A673 (cell line): ENCODE data around the gene TAF15. TPM values are rescaled to one million over a fixed set of nuclear protein-coding genes. Genes with fewer than 3 reads are reported as not detected.

Source experiments
- BruUV-seq: library from RNA; stranded (reverse); fragments of 400-500 nt; replicated peaks from 2 replicates; lab custom pipeline; 2021; lab: Mats Ljungman, UMichigan
- CTCF ChIA-PET: fragments of 300-600 bp; sonication (Branson Sonifier 250); formaldehyde crosslinking; loops from one replicate; lab custom pipeline; 2022; ENCODE audit warnings: antibody characterized with exemption; lab: Charles Lee
- POLR2A ChIA-PET: fragments of 300-600 bp; sonication (Branson Sonifier 250); formaldehyde crosslinking; loops from one replicate; lab custom pipeline; 2022; ENCODE audit warnings: antibody characterized with exemption; ENCODE audit not compliant: low non-redundant PET; lab: Charles Lee
- DNase-seq: peaks from one replicate; pipeline ENCODE4 v3.0.0-alpha.2; 2015; ENCODE audit warnings: low spot score
- H3K27ac ChIP-seq: fragments of 200-600 bp; sonication (generic); 2 replicates; pipeline ENCODE4 v1.5.1; 2016; ENCODE audit warnings: mixed run types, low read depth, mild to moderate bottlenecking, mixed read lengths, antibody characterized with exemption, low read length; ENCODE audit not compliant: poor library complexity, severe bottlenecking
- H3K27me3 ChIP-seq: fragments of 200-600 bp; sonication (generic); replicated peaks from 2 replicates; pipeline ENCODE4 v1.6.1; 2017; ENCODE audit warnings: mixed run types, low read depth, mild to moderate bottlenecking, mixed read lengths, antibody characterized with exemption, low read length; ENCODE audit not compliant: insufficient read depth, poor library complexity
- H3K36me3 ChIP-seq: fragments of 200-600 bp; sonication (generic); 2 replicates; pipeline ENCODE4 v1.6.1; 2016; ENCODE audit warnings: mixed run types, mild to moderate bottlenecking, mixed read lengths, antibody characterized with exemption, low read length; ENCODE audit not compliant: insufficient read depth, poor library complexity, severe bottlenecking
- H3K4me1 ChIP-seq: fragments of 200-600 bp; sonication (generic); 2 replicates; pipeline ENCODE4 v1.6.1; 2017; ENCODE audit warnings: mixed run types, mild to moderate bottlenecking, mixed read lengths, antibody characterized with exemption, low read length; ENCODE audit not compliant: insufficient read depth, poor library complexity, severe bottlenecking
- H3K4me3 ChIP-seq: fragments of 200-600 bp; sonication (generic); 2 replicates; pipeline ENCODE4 v1.5.1; 2016; ENCODE audit warnings: low read depth, mixed run types, mild to moderate bottlenecking, mixed read lengths, low read length; ENCODE audit not compliant: poor library complexity, severe bottlenecking
- H3K9me3 ChIP-seq: fragments of 200-600 bp; sonication (generic); 2 replicates; pipeline ENCODE4 v1.6.1; 2016; ENCODE audit warnings: mixed run types, low read depth, mild to moderate bottlenecking, mixed read lengths, antibody characterized with exemption, low read length; ENCODE audit not compliant: poor library complexity, severe bottlenecking
- EZH2 ChIP-seq: fragments of 200-600 bp; sonication (generic); IDR thresholded peaks from 2 replicates; pipeline ENCODE4 v1.6.1; 2017; ENCODE audit warnings: borderline replicate concordance, low read depth, mild to moderate bottlenecking, mixed read lengths, antibody characterized with exemption, low read length; ENCODE audit not compliant: poor library complexity, severe bottlenecking
- intact Hi-C: fragments of 100-400 bp; cut with micrococcal nuclease; formaldehyde crosslinking; loops from one replicate; pipeline ENCODE4 v1.10.0; 2022; ENCODE audit not compliant: unreplicated experiment
- total RNA-seq: library from RNA; stranded (reverse); gene quantifications from 2 replicates; pipeline ENCODE4 v1.2.3, GENCODE V29; 2021
- TF ChIP-seq, protein P1 (sequence below): fragments of 300-800, 200-600 bp; sonication (generic); conservative IDR thresholded peaks from 2 replicates; pipeline ENCODE4 v1.5.1; 2017; ENCODE audit warnings: low read depth, mild to moderate bottlenecking, antibody characterized with exemption, low read length, moderate library complexity, mixed read lengths

The TAF15 gene
- total RNA-seq, 1 experiment from 2014 or later: 108 TPM

GRCh38 chr17:35856603-35857002, 47.3 kb downstream of the TAF15 start:
- Histone ChIP-seq H3K9me3 (no peaks in the 10 kb centered on the region), H3K27me3 (no peaks in the 10 kb centered on the region), H3K4me3 (no peak overlapping the region), H3K27ac (no peak overlapping the region), H3K36me3 (no peaks in the 10 kb centered on the region), H3K4me1 (no peaks in the 10 kb centered on the region)
- intact Hi-C loops: no loop called here
- ChIA-PET POLR2A (no interaction called here), CTCF (no interaction called here)
- TF ChIP-seq, protein P1, sequence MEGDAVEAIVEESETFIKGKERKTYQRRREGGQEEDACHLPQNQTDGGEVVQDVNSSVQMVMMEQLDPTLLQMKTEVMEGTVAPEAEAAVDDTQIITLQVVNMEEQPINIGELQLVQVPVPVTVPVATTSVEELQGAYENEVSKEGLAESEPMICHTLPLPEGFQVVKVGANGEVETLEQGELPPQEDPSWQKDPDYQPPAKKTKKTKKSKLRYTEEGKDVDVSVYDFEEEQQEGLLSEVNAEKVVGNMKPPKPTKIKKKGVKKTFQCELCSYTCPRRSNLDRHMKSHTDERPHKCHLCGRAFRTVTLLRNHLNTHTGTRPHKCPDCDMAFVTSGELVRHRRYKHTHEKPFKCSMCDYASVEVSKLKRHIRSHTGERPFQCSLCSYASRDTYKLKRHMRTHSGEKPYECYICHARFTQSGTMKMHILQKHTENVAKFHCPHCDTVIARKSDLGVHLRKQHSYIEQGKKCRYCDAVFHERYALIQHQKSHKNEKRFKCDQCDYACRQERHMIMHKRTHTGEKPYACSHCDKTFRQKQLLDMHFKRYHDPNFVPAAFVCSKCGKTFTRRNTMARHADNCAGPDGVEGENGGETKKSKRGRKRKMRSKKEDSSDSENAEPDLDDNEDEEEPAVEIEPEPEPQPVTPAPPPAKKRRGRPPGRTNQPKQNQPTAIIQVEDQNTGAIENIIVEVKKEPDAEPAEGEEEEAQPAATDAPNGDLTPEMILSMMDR: no peak
- no peak for TF ChIP-seq EZH2
- DNase-seq: no peak
- no TSS peak for BruUV-seq

GRCh38 chr17:35864853-35865252, 55.6 kb downstream of the TAF15 start:
- H3K4me1 ChIP-seq: no peaks in the 10 kb centered on the region
- intact Hi-C loops: no loop called here
- H3K27me3 ChIP-seq: no peaks in the 10 kb centered on the region
- ChIA-PET CTCF (no interaction called here), POLR2A (no interaction called here)
- no peak overlapping the region for H3K4me3 ChIP-seq
- H3K27ac ChIP-seq: no peak overlapping the region
- no TSS peak for BruUV-seq
- H3K36me3 ChIP-seq: no peaks in the 10 kb centered on the region
- no peak for TF ChIP-seq EZH2
- TF ChIP-seq, protein P1: no peak
- no peak for DNase-seq
- H3K9me3 ChIP-seq: no peaks in the 10 kb centered on the region

GRCh38 chr17:35865412-35866340, 56.4 kb downstream of the TAF15 start:
- intact Hi-C loops: no loop called here
- Histone ChIP-seq H3K36me3 (no peaks in the 10 kb centered on the region), H3K4me1 (no peaks in the 10 kb centered on the region), H3K9me3 (no peaks in the 10 kb centered on the region), H3K27me3 (no peaks in the 10 kb centered on the region), H3K27ac (no peak overlapping the region), H3K4me3 (no peak overlapping the region)
- peak; percentile 28 for DNase-seq
- TF ChIP-seq, protein P1: no peak
- no TSS peak for BruUV-seq
- CTCF ChIA-PET: no interaction called here
- POLR2A ChIA-PET: no interaction called here
